Endothelial cell of umbilical vein (primary cell): Measurements from ENCODE around the gene PRM1. TPM values are rescaled to one million over a fixed set of nuclear protein-coding genes. Genes with fewer than 3 reads are reported as not detected.

Experiments used
- BruUV-seq: library from RNA; stranded (reverse); fragments of 400-500 nt; replicated peaks from 2 replicates; lab custom pipeline; 2021; lab: Mats Ljungman, UMichigan
- CTCF ChIA-PET: fragments of 300-600, 350-600 bp; sonication (Branson Sonifier 250); formaldehyde crosslinking; loops from one replicate; lab custom pipeline; 2021; ENCODE audit warnings: antibody characterized with exemption, inconsistent platforms; lab: Charles Lee
- POLR2A ChIA-PET: fragments of 300-600, 350-600 bp; sonication (Branson Sonifier 250); formaldehyde crosslinking; loops from one replicate; lab custom pipeline; 2021; ENCODE audit warnings: antibody characterized with exemption, inconsistent platforms; lab: Charles Lee
- DNase-seq: peaks from one replicate; pipeline ENCODE4 v3.0.0-alpha.2; 2011; ENCODE audit warnings: low read depth, low spot score
- FAIRE-seq: peaks from 2 replicates; lab custom pipeline; 2011; peaks lifted over from hg19 to GRCh38; lab: Jason Lieb, UNC
- H2AFZ ChIP-seq: 2 replicates; pipeline ENCODE4 v1.6.0; 2012; ENCODE audit warnings: low read depth, low read length, control low read depth, inconsistent platforms
- H3K27ac ChIP-seq: 2 replicates; pipeline ENCODE4 v1.5.1; 2011; ENCODE audit warnings: low read depth, mild to moderate bottlenecking, control low read depth, low read length, moderate library complexity; ENCODE audit not compliant: insufficient read depth
- H3K27me3 ChIP-seq, 2 experiments: 2 replicates each; pipeline versions ENCODE4 v1.6.0 to v1.6.1; 2011; ENCODE audit warnings: low read length in 2 of 2, mixed read lengths in 1 of 2; ENCODE audit not compliant: control insufficient read depth in 2 of 2, insufficient read depth in 2 of 2
- H3K36me3 ChIP-seq, 2 experiments: 2 replicates in 1 of 2; 3 replicates in 1 of 2; pipeline ENCODE4 v1.5.1; 2011; ENCODE audit warnings: low read length in 2 of 2, mild to moderate bottlenecking in 1 of 2, moderate library complexity in 1 of 2; ENCODE audit not compliant: control insufficient read depth in 2 of 2, insufficient read depth in 2 of 2; ENCODE audit errors: extremely low read depth in 1 of 2
- H3K4me1 ChIP-seq: 3 replicates; pipeline ENCODE4 v1.5.1; 2011; ENCODE audit warnings: mild to moderate bottlenecking, low read length; ENCODE audit not compliant: control insufficient read depth, insufficient read depth; ENCODE audit errors: extremely low read depth
- H3K4me2 ChIP-seq: 2 replicates; pipeline ENCODE4 v1.6.1; 2011; ENCODE audit warnings: low read length, control low read depth, mixed read lengths; ENCODE audit not compliant: insufficient read depth
- H3K4me3 ChIP-seq, 3 experiments: fragments of 200-600 bp in 1 of 3; sonication (generic), shearing (Covaris generic) in 1 of 3; replicated peaks in 1 of 3; 2 replicates each; pipeline ENCODE4 v1.5.1; 2011 to 2016; ENCODE audit warnings: control low read depth in 3 of 3, low read length in 3 of 3, mild to moderate bottlenecking in 2 of 3, inconsistent platforms in 1 of 3, low read depth in 1 of 3, moderate library complexity in 1 of 3; ENCODE audit not compliant: insufficient read depth in 1 of 3
- H3K79me2 ChIP-seq: 2 replicates; pipeline ENCODE4 v1.6.0; 2012; ENCODE audit warnings: low read length, inconsistent platforms; ENCODE audit not compliant: control insufficient read depth, insufficient read depth
- H3K9ac ChIP-seq: replicated peaks from 2 replicates; pipeline ENCODE3; 2011; ENCODE audit warnings: low read length, control low read depth; ENCODE audit not compliant: insufficient read depth; ENCODE audit errors: extremely low read depth
- H3K9me1 ChIP-seq: replicated peaks from 3 replicates; pipeline ENCODE4 v1.6.0; 2011; ENCODE audit warnings: mild to moderate bottlenecking, low read length; ENCODE audit not compliant: control insufficient read depth, insufficient read depth; ENCODE audit errors: extremely low read depth
- H3K9me3 ChIP-seq: replicated peaks from 2 replicates; pipeline ENCODE4 v1.5.1; 2012; ENCODE audit warnings: low read length, inconsistent platforms; ENCODE audit not compliant: control insufficient read depth, insufficient read depth
- H4K20me1 ChIP-seq: replicated peaks from 2 replicates; pipeline ENCODE3; 2011; ENCODE audit warnings: mild to moderate bottlenecking, low read length; ENCODE audit not compliant: control insufficient read depth, insufficient read depth; ENCODE audit errors: extremely low read depth
- EZH2 ChIP-seq: IDR thresholded peaks from 2 replicates; pipeline ENCODE4 v1.6.1; 2012; ENCODE audit warnings: borderline replicate concordance, low read depth, mild to moderate bottlenecking, moderate library complexity, low read length, inconsistent platforms; ENCODE audit not compliant: severe bottlenecking
- FOS ChIP-seq: IDR thresholded peaks from 2 replicates; pipeline ENCODE4 v1.6.1; 2011; ENCODE audit warnings: mild to moderate bottlenecking, low read length, moderate library complexity, borderline replicate concordance; ENCODE audit not compliant: insufficient read depth
- GATA2 ChIP-seq: IDR thresholded peaks from 2 replicates; pipeline ENCODE4 v1.7.0; 2011; ENCODE audit warnings: low read depth, mild to moderate bottlenecking, moderate library complexity, mixed read lengths, low read length; ENCODE audit not compliant: insufficient read length, insufficient read depth
- JUN ChIP-seq: IDR thresholded peaks from 2 replicates; pipeline ENCODE4 v1.6.1; 2011; ENCODE audit warnings: borderline replicate concordance, low read depth; ENCODE audit not compliant: insufficient read length, insufficient read depth
- MAX ChIP-seq: IDR thresholded peaks from 2 replicates; pipeline ENCODE4 v1.6.1; 2011; ENCODE audit not compliant: insufficient read depth, insufficient read length
- MYC ChIP-seq: IDR thresholded peaks from one replicate; pipeline ENCODE4 v1.6.1; 2011; ENCODE audit warnings: mild to moderate bottlenecking, low read depth, low read length
- POLR2AphosphoS5 ChIP-seq: IDR thresholded peaks from 2 replicates; pipeline ENCODE4 v1.6.1; 2012; ENCODE audit warnings: low read depth, mild to moderate bottlenecking, control low read depth, low read length, moderate library complexity; ENCODE audit not compliant: insufficient read depth
- dilution Hi-C: fragments of 300-500 bp; cut with MboI; formaldehyde crosslinking; loops from one replicate; pipeline ENCODE4 v1.15.0; 2019; ENCODE audit warnings: low sequenced_read_pairs; ENCODE audit not compliant: extremely low pct_ligation_motif_present
- intact Hi-C: fragments of 100-400 bp; cut with micrococcal nuclease; formaldehyde crosslinking; loops from one replicate; pipeline ENCODE4 v1.10.0; 2022
- polyA plus RNA-seq, 4 experiments: library from polyadenylated mRNA; depleted of rRNA in 3 of 4; stranded (reverse) in 3 of 4; unstranded in 1 of 4; fragments of >200 nt; gene quantifications; 2 replicates each; pipeline versions ENCODE4 v1.2.1 to v1.2.3, GENCODE V29; 2011 to 2012; ENCODE audit warnings: missing spikeins in 1 of 4
- total RNA-seq: library from RNA; stranded (reverse); gene quantifications from 2 replicates; pipeline ENCODE4 v1.2.3, GENCODE V29; 2021

Gene PRM1
- total and polyA plus RNA-seq, 2 donors (not counting 3 experiments of a cell fraction or from before 2014, with no cell fraction given) = not detected

GRCh38 chr16:11245988-11246387 lies 35.1 kb downstream of the PRM1 start:
- no peaks in the 10 kb centered on the region for H4K20me1 ChIP-seq
- H3K4me3 ChIP-seq = no peak overlapping the region
- H2AFZ ChIP-seq = no peak overlapping the region
- dilution Hi-C loops (no loop called here), intact Hi-C loops (no loop called here)
- no peak overlapping the region for H3K9ac ChIP-seq
- H3K9me1 ChIP-seq = no peaks in the 10 kb centered on the region
- FAIRE-seq (no peak), DNase-seq (no peak)
- no peaks in the 10 kb centered on the region for H3K9me3 ChIP-seq
- H3K79me2 ChIP-seq = no peaks in the 10 kb centered on the region
- no peaks in the 10 kb centered on the region for H3K4me1 ChIP-seq
- no peaks in the 10 kb centered on the region for H3K36me3 ChIP-seq
- H3K27me3 ChIP-seq = peaks cover 4 to 6% of the 10 kb centered on the region in 2 experiments
- ChIA-PET POLR2A (interaction anchor here (1.0 kb wide), 1 partner anchor 9 kb away, joined by 3 read pairs; no protein-coding TSS in a partner anchor), CTCF (interaction anchor here (0.7 to 1.4 kb wide), 3 partner anchors 8 to 53 kb away, joined by 3 to 4 read pairs (median 4); partner anchors contain the start of gene SOCS1)
- H3K4me2 ChIP-seq = no peak overlapping the region
- TF ChIP-seq GATA2 (no peak), MAX (no peak), JUN (no peak), POLR2AphosphoS5 (no peak), MYC (no peak), EZH2 (no peak), FOS (no peak)
- no TSS peak for BruUV-seq
- no peak overlapping the region for H3K27ac ChIP-seq
